ENCODE results near the gene SIGLEC1. TPM values are rescaled to one million over a fixed set of nuclear protein-coding genes. Genes with fewer than 3 reads are reported as not detected.
A peak's percentile ranks its signal among the peaks of the same experiment; 100 is the strongest.

The SIGLEC1 gene
- total RNA-seq, 1 donor from 2014 or later = 2.1 TPM

DNA sequence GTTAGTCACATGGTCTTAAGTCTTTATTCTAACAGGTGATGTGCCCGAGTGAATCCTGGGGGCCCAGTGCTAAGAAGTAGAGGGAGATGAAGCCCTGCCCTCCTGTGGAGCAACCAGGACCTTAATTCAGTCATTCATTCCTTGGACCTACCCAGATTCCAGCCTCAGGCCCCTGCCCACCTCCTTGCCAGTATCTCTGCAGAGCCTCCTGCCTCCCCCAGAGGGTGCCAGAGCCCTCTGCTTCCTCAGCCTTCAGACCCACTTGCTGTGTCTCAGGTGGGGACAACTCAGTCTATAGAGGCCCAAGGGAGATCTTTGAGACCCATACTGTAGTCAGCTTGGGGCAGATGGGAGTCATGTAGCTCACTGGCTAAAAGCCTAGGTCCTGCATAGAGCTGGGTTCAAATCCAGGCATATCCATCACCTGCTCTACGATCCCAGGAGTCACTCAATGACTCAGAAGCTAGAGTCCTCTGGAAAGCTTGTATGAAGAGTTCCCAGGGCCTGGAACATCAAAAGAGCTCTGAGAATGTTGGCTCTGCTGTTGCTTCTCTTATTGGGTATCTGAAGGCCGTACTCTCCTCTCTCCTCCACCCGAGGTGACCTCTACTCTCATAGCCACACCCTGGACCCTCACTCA, 3.9 kb upstream of the SIGLEC1 start:
- Histone ChIP-seq H3K4me1 (ENCODE audit: control insufficient read depth in 3 of 3, insufficient read depth in 3 of 3, low read length in 3 of 3) (peaks cover 0 to 3% (median 2%) of the 10 kb centered on the region in 3 donors), H3K27ac (ENCODE audit: low read depth, low read length) (no peak overlapping the region), H3K9ac (ENCODE audit: low read depth in 1 of 3, low read length in 3 of 3) (no peak overlapping the region), H3K4me3 (ENCODE audit: low read length in 3 of 3) (no peak overlapping the region), H3K36me3 (ENCODE audit: control insufficient read depth in 3 of 3, insufficient read depth in 3 of 3, low read length in 3 of 3) (no peaks in the 10 kb centered on the region), H3K9me3 (ENCODE audit: control insufficient read depth in 3 of 3, low read length in 3 of 3) (no peaks in the 10 kb centered on the region), H3K27me3 (ENCODE audit: control insufficient read depth in 3 of 3, insufficient read depth in 3 of 3, low read length in 3 of 3) (no peaks in the 10 kb centered on the region)

DNA sequence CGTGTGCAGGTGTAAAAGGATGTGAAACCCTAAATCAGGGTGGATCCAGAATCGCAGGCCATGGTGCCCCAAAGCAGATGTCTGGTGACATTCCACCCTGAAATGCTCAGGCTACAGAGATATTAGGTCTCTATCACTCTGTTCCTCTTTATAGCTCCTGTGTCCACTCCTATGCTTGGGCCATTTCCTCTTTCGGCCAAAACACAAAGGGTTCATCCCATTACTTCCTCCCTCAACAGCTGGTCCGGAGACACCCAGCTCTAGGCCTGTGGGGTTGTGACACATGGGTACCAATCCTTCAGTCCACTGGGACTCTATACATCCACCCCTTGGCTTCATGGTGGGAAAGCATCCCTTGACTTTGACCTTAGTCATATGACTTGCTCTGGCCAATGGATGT, 1.7 kb upstream of the SIGLEC1 start:
- Histone ChIP-seq H3K27me3 (ENCODE audit: control insufficient read depth in 3 of 3, insufficient read depth in 3 of 3, low read length in 3 of 3) (no peaks in the 10 kb centered on the region), H3K9ac (ENCODE audit: low read depth in 1 of 3, low read length in 3 of 3) (no peak overlapping the region), H3K4me1 (ENCODE audit: control insufficient read depth in 3 of 3, insufficient read depth in 3 of 3, low read length in 3 of 3) (peaks cover 6 to 16% (median 11%) of the 10 kb centered on the region in 3 donors), H3K9me3 (ENCODE audit: control insufficient read depth in 3 of 3, low read length in 3 of 3) (no peaks in the 10 kb centered on the region), H3K36me3 (ENCODE audit: control insufficient read depth in 3 of 3, insufficient read depth in 3 of 3, low read length in 3 of 3) (no peaks in the 10 kb centered on the region), H3K4me3 (ENCODE audit: low read length in 3 of 3) (no peak overlapping the region), H3K27ac (ENCODE audit: low read depth, low read length) (no peak overlapping the region)

DNA sequence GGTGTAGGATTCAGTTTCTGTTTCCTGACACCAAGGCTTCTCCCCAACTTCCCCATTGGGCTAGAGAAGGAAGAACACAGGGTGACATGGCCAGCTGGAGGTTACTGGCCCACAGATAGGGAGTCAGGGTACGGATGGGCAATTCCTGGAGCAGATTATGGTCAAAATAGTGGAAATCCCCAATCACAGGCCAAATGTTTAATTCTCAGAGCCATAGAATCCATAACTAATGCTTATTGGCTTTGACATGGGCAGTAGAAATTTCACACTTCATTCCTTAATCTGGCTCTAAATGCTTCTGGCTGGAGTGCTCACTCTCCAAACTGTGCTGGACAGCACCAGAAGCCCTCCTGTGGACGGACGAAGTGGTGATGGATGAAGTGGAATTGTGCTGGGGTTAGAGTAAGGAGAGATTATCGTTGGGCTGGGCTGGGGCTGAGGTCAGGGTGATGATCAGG, 887 bp downstream of the SIGLEC1 start:
- Histone ChIP-seq H3K4me3 (ENCODE audit: low read length in 3 of 3) (peak overlapping the region in 1 of 3 donors; percentile 3), H3K9me3 (ENCODE audit: control insufficient read depth in 3 of 3, low read length in 3 of 3) (no peaks in the 10 kb centered on the region), H3K36me3 (ENCODE audit: control insufficient read depth in 3 of 3, insufficient read depth in 3 of 3, low read length in 3 of 3) (no peaks in the 10 kb centered on the region), H3K27me3 (ENCODE audit: control insufficient read depth in 3 of 3, insufficient read depth in 3 of 3, low read length in 3 of 3) (no peaks in the 10 kb centered on the region), H3K27ac (ENCODE audit: low read depth, low read length) (no peak overlapping the region), H3K4me1 (ENCODE audit: control insufficient read depth in 3 of 3, insufficient read depth in 3 of 3, low read length in 3 of 3) (peaks cover 12 to 31% (median 24%) of the 10 kb centered on the region in 3 donors), H3K9ac (ENCODE audit: low read depth in 1 of 3, low read length in 3 of 3) (no peak overlapping the region)

DNA sequence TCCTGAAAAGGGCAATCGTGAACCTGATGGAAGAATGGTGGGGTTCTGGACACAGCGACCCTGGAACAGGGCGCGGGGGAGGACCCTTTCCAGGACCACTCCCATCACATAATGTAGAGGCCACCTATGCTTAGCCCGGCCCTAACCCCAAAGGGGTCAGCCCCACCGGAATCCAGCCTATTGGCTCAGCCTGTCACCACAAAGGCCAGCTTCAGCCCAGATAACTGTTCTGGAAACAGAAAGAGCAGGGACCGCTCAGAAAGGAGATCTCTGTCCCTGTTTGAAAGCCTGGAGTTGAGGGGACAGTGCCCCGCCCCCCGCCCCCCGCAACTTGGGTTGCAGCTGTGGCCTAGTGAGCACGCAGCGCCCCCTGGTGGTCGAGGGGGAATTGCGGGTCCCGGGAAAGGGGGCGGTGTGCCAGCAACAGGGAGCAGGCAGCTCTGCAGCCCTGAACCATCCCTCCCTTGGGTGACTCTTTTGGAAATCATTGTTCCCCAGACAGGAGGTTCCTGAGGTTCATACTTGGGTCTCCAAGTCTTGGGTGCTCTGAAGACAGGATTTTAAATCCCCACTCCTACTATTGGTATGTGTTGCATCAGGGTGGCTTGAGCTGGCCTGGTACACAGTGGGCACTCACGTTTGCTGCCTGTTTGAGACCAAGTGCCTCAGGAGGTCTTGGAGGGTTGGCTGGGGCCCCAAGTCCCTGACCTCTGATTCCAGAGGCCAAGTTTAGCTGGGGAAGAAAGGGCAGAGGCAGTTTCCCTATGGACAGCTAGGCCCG, 1.5 kb downstream of the SIGLEC1 start:
- H3K9ac ChIP-seq (ENCODE audit: low read depth in 1 of 3, low read length in 3 of 3) = peak overlapping the region in 1 of 3 donors; percentile 57
- H3K36me3 ChIP-seq (ENCODE audit: control insufficient read depth in 3 of 3, insufficient read depth in 3 of 3, low read length in 3 of 3) = no peaks in the 10 kb centered on the region
- H3K27me3 ChIP-seq (ENCODE audit: control insufficient read depth in 3 of 3, insufficient read depth in 3 of 3, low read length in 3 of 3) = no peaks in the 10 kb centered on the region
- H3K27ac ChIP-seq (ENCODE audit: low read depth, low read length) = peak overlapping the region; percentile 13
- peaks cover 12 to 33% (median 26%) of the 10 kb centered on the region in 3 donors for H3K4me1 ChIP-seq (ENCODE audit: control insufficient read depth in 3 of 3, insufficient read depth in 3 of 3, low read length in 3 of 3)
- H3K4me3 ChIP-seq (ENCODE audit: low read length in 3 of 3) = peak overlapping the region in 1 of 3 donors; percentile 3
- H3K9me3 ChIP-seq (ENCODE audit: control insufficient read depth in 3 of 3, low read length in 3 of 3) = no peaks in the 10 kb centered on the region

DNA sequence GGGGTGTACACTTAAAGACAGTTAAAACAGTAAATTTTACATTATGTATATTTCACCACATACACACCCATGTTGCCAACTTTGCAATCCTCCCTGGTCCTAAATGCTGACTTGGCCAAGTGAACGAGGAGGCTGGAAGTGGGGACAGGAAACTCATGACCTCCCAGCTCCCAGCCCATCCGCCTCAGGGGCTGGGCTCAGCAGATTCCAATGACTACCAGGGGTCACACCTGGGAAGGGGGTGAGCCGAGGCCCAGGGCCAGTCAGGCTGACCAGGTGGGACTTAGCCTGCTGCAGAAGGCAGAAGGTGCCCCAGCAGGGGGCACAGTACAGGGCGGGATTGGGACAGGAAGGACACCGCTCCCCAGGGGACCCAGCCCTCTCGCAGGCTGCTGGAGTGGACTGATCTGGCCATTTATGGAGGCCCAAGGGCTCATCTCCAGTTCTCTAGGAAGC, 2.4 kb downstream of the SIGLEC1 start:
- peak overlapping the region; percentile 13 for H3K27ac ChIP-seq (ENCODE audit: low read depth, low read length)
- H3K9me3 ChIP-seq (ENCODE audit: control insufficient read depth in 3 of 3, low read length in 3 of 3) = no peaks in the 10 kb centered on the region
- no peaks in the 10 kb centered on the region for H3K36me3 ChIP-seq (ENCODE audit: control insufficient read depth in 3 of 3, insufficient read depth in 3 of 3, low read length in 3 of 3)
- H3K9ac ChIP-seq (ENCODE audit: low read depth in 1 of 3, low read length in 3 of 3) = no peak overlapping the region
- no peaks in the 10 kb centered on the region for H3K27me3 ChIP-seq (ENCODE audit: control insufficient read depth in 3 of 3, insufficient read depth in 3 of 3, low read length in 3 of 3)
- H3K4me1 ChIP-seq (ENCODE audit: control insufficient read depth in 3 of 3, insufficient read depth in 3 of 3, low read length in 3 of 3) = peaks cover 12 to 36% (median 26%) of the 10 kb centered on the region in 3 donors
- peak overlapping the region in 1 of 3 donors; percentile 14 for H3K4me3 ChIP-seq (ENCODE audit: low read length in 3 of 3)

DNA sequence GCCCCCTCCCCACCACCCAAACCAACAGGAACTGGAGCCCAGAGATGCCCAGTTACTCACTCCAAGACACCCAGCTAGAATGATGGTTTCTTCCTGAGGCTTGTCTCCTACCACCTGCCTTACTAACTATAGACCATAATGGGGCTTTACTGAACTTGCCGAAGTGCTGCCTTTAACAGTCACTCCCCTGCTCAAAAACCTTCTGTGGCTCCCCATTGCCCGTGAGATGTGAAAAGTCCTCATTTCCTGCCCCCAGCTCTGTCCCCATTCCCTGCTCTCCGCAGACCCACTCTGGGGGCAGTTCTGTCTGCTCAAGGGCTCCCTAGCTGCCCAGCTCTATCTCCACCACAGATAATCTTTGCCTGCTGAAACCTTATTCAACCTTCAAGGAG, 4.9 kb downstream of the SIGLEC1 start:
- Histone ChIP-seq H3K9me3 (ENCODE audit: control insufficient read depth in 3 of 3, low read length in 3 of 3) (no peaks in the 10 kb centered on the region), H3K27me3 (ENCODE audit: control insufficient read depth in 3 of 3, insufficient read depth in 3 of 3, low read length in 3 of 3) (peaks cover 0 to 2% (median 0%) of the 10 kb centered on the region in 3 donors), H3K9ac (ENCODE audit: low read depth in 1 of 3, low read length in 3 of 3) (peak overlapping the region in 1 of 3 donors; percentile 57), H3K36me3 (ENCODE audit: control insufficient read depth in 3 of 3, insufficient read depth in 3 of 3, low read length in 3 of 3) (no peaks in the 10 kb centered on the region), H3K4me3 (ENCODE audit: low read length in 3 of 3) (no peak overlapping the region), H3K4me1 (ENCODE audit: control insufficient read depth in 3 of 3, insufficient read depth in 3 of 3, low read length in 3 of 3) (peaks cover 12 to 36% (median 26%) of the 10 kb centered on the region in 3 donors), H3K27ac (ENCODE audit: low read depth, low read length) (peak overlapping the region; percentile 50)

DNA sequence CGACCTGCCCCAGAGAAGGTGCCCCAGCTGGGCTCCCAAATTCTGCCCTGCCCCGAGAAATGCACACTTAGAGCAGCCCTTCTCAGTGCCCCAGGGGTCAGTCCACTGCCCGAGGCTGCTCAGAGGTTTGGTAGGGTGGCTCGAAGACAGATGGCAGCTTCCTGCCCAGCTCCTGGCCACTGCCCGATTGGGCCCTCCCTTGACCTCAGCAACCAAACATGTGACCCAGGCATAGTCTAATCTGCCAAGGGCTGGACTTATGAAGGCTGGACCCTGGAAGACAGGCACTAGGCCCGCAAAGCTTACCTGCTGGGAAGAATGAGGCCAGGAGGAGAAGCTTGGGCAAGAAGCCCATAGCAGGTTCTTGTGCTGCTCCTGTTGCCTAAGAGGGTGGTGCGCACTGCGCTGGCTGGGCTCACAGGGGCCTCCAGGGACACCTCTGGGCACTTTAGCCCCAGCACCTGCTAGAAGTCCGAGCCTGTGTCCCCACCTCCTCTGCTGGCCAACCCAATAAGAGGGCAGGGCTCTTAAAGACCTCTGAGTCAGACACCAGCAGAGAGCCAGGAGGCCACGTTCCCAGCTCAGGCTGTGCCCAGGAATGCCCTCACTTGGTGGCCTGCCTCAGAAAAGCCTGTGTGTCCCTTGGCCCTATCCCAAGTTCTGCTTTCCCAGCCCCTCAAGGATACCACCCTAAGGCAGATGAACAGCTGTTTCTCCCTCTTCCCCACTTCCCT, 5.5 kb downstream of the SIGLEC1 start:
- Histone ChIP-seq H3K27me3 (ENCODE audit: control insufficient read depth in 3 of 3, insufficient read depth in 3 of 3, low read length in 3 of 3) (peaks cover 0 to 2% (median 0%) of the 10 kb centered on the region in 3 donors), H3K4me1 (ENCODE audit: control insufficient read depth in 3 of 3, insufficient read depth in 3 of 3, low read length in 3 of 3) (peaks cover 12 to 36% (median 26%) of the 10 kb centered on the region in 3 donors), H3K9me3 (ENCODE audit: control insufficient read depth in 3 of 3, low read length in 3 of 3) (no peaks in the 10 kb centered on the region), H3K27ac (ENCODE audit: low read depth, low read length) (peak overlapping the region; percentile 50), H3K9ac (ENCODE audit: low read depth in 1 of 3, low read length in 3 of 3) (peak overlapping the region in 2 of 3 donors; percentile 54 to 57), H3K36me3 (ENCODE audit: control insufficient read depth in 3 of 3, insufficient read depth in 3 of 3, low read length in 3 of 3) (no peaks in the 10 kb centered on the region), H3K4me3 (ENCODE audit: low read length in 3 of 3) (peak overlapping the region in 2 of 3 donors; percentile 3 to 56)

DNA sequence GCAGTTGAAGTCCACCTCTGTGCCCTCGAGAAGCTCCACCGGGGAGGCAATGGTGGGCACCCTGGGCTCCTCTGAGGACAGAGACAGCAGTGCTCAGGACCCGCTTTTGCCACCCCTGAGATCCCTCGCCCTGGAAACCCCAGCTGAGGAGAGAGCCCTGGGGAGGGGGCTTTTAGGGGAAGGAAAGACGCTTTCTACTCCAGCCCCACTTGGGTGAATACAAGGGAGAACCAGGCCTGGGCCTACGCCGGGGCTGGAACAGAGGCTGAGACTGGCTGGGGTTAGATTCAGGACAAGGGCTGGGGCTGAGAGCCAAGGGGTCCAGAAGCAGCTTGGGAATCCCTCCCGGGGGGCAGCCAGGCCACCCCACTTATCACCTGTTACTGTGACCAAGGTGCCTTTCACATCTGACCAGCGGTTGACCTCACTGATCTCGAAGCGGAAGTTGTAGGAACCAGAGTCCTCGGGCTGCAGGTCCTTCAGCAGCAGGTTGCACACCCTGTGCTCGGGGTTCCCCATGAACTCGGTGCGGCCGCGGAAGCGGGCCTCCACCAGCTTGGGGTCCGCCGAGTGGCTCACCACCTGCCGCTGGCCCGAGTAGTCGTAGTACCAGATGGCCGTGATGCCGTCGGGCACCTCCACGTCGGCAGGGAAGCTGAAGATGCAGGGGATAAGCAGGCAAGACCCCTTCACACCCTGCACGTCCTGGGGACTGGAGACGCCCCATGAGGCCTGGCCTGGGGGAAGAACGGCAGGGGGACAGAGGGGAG, 6.2 kb downstream of the SIGLEC1 start:
- H3K4me3 ChIP-seq (ENCODE audit: low read length in 3 of 3) = no peak overlapping the region
- no peaks in the 10 kb centered on the region for H3K36me3 ChIP-seq (ENCODE audit: control insufficient read depth in 3 of 3, insufficient read depth in 3 of 3, low read length in 3 of 3)
- peaks cover 12 to 32% (median 26%) of the 10 kb centered on the region in 3 donors for H3K4me1 ChIP-seq (ENCODE audit: control insufficient read depth in 3 of 3, insufficient read depth in 3 of 3, low read length in 3 of 3)
- H3K9ac ChIP-seq (ENCODE audit: low read depth in 1 of 3, low read length in 3 of 3) = peak overlapping the region in 1 of 3 donors; percentile 8
- no peaks in the 10 kb centered on the region for H3K9me3 ChIP-seq (ENCODE audit: control insufficient read depth in 3 of 3, low read length in 3 of 3)
- peaks cover 0 to 2% (median 0%) of the 10 kb centered on the region in 3 donors for H3K27me3 ChIP-seq (ENCODE audit: control insufficient read depth in 3 of 3, insufficient read depth in 3 of 3, low read length in 3 of 3)
- H3K27ac ChIP-seq (ENCODE audit: low read depth, low read length) = no peak overlapping the region

DNA sequence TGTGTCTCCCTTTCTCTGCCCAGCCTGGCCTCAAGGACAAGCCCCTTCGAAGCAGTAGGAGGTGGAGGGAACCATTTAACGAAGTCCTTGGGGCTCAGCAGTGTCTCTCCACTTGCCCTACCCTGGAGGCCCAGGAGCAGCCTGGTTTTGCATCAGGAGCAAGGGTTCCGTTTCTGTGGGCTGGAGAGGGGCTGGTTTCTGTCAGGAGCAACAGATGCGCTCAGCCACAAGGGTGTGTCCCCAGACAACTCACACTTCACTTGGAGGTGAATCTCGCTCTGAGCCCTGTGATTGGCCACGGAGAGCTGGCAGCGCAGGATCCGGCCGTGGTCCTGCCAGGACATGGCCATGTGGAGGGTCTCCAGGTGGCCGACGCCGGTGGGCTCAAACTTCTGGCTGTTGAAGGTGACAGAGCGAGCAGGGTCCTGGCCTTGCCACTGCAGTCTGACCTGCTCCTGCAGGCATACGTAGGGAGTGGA, 6.9 kb downstream of the SIGLEC1 start:
- peaks cover 0 to 2% (median 0%) of the 10 kb centered on the region in 3 donors for H3K27me3 ChIP-seq (ENCODE audit: control insufficient read depth in 3 of 3, insufficient read depth in 3 of 3, low read length in 3 of 3)
- H3K9ac ChIP-seq (ENCODE audit: low read depth in 1 of 3, low read length in 3 of 3) = no peak overlapping the region
- no peaks in the 10 kb centered on the region for H3K36me3 ChIP-seq (ENCODE audit: control insufficient read depth in 3 of 3, insufficient read depth in 3 of 3, low read length in 3 of 3)
- no peaks in the 10 kb centered on the region for H3K9me3 ChIP-seq (ENCODE audit: control insufficient read depth in 3 of 3, low read length in 3 of 3)
- H3K27ac ChIP-seq (ENCODE audit: low read depth, low read length) = no peak overlapping the region
- H3K4me1 ChIP-seq (ENCODE audit: control insufficient read depth in 3 of 3, insufficient read depth in 3 of 3, low read length in 3 of 3) = peaks cover 10 to 26% (median 22%) of the 10 kb centered on the region in 3 donors
- no peak overlapping the region for H3K4me3 ChIP-seq (ENCODE audit: low read length in 3 of 3)
